Endodermal cell (in vitro differentiated cells): ENCODE measurements around the gene CDC42BPB. TPM values are rescaled to one million over a fixed set of nuclear protein-coding genes. Genes with fewer than 3 reads are reported as not detected.

Experiments used
- DNase-seq: peaks from one replicate; pipeline ENCODE4 v3.0.0-alpha.2; 2017
- H3K27ac ChIP-seq: 2 replicates; pipeline ENCODE4 v1.5.1; 2013; ENCODE audit warnings: mild to moderate bottlenecking, low read depth, low read length, moderate library complexity
- H3K27me3 ChIP-seq: 2 replicates; pipeline ENCODE4 v1.6.1; 2013; ENCODE audit warnings: mild to moderate bottlenecking, low read length, moderate library complexity; ENCODE audit not compliant: insufficient read depth, control insufficient read depth, poor library complexity, severe bottlenecking
- H3K36me3 ChIP-seq: 2 replicates; pipeline ENCODE4 v1.7.0; 2013; ENCODE audit warnings: mild to moderate bottlenecking, low read length, moderate library complexity; ENCODE audit not compliant: control insufficient read depth, insufficient read depth
- H3K4me1 ChIP-seq: one replicate; pipeline ENCODE4 v1.7.0; 2013; ENCODE audit warnings: low read length; ENCODE audit not compliant: control insufficient read depth, insufficient read depth
- H3K4me3 ChIP-seq: 2 replicates; pipeline ENCODE4 v1.5.1; 2013; ENCODE audit warnings: mild to moderate bottlenecking, low read length, moderate library complexity
- H3K9ac ChIP-seq: 2 replicates; pipeline ENCODE4 v1.6.1; 2013; ENCODE audit warnings: mild to moderate bottlenecking, low read length, moderate library complexity; ENCODE audit not compliant: poor library complexity, severe bottlenecking; ENCODE audit errors: extremely low read depth
- H3K9me3 ChIP-seq: 2 replicates; pipeline ENCODE4 v1.6.1; 2013; ENCODE audit warnings: mild to moderate bottlenecking, low read length, moderate library complexity; ENCODE audit not compliant: control insufficient read depth
- H3K27ac Mint-ChIP-seq: 2 replicates; pipeline ENCODE4 v1.8.0; 2020; ENCODE audit warnings: mixed read lengths
- H3K27me3 Mint-ChIP-seq: 2 replicates; pipeline ENCODE4 v1.8.0; 2021; ENCODE audit warnings: mild to moderate bottlenecking, mixed read lengths; ENCODE audit not compliant: insufficient read depth
- H3K36me3 Mint-ChIP-seq: 2 replicates; pipeline ENCODE4 v1.8.0; 2020; ENCODE audit warnings: low read depth, mixed read lengths
- H3K4me1 Mint-ChIP-seq: 2 replicates; pipeline ENCODE4 v1.8.0; 2020; ENCODE audit warnings: mixed read lengths
- H3K4me3 Mint-ChIP-seq: 2 replicates; pipeline ENCODE4 v1.8.0; 2020; ENCODE audit warnings: mild to moderate bottlenecking, moderate library complexity, mixed read lengths
- H3K9me3 Mint-ChIP-seq: 2 replicates; pipeline ENCODE4 v1.8.0; 2020; ENCODE audit warnings: mild to moderate bottlenecking, mixed read lengths
- WGBS, 2 experiments: methylation state at CpG; one replicate each; pipeline versions ENCODE4 v1.1.5 to v1.1.7; 2013; ENCODE audit warnings: missing lambda C conversion rate in 2 of 2, mixed read lengths in 1 of 2; ENCODE audit not compliant: insufficient coverage in 1 of 2, insufficient read length in 1 of 2; 5-methylcytosine and 5-hydroxymethylcytosine counted together
- total RNA-seq, 2 donors: library from RNA; stranded (reverse); fragmentation: NEBNext Ultra II Directional in 1 of 2; extraction: Animal tissue kit (Norgen Biotek cat#: 25700) in 1 of 2; gene quantifications; 2 replicates in 1 of 2; 3 replicates in 1 of 2; pipeline ENCODE4 v1.2.1, GENCODE V29; 2021
- TF ChIP-seq, protein P1 (sequence below): fragments of 200-600 bp; sonication (generic); conservative IDR thresholded peaks from 2 replicates; pipeline ENCODE4 v1.5.0; 2021; ENCODE audit warnings: antibody characterized with exemption, mild to moderate bottlenecking

CDC42BPB gene
- total RNA-seq, 2 donors from 2014 or later = 120 to 123 TPM

DNA sequence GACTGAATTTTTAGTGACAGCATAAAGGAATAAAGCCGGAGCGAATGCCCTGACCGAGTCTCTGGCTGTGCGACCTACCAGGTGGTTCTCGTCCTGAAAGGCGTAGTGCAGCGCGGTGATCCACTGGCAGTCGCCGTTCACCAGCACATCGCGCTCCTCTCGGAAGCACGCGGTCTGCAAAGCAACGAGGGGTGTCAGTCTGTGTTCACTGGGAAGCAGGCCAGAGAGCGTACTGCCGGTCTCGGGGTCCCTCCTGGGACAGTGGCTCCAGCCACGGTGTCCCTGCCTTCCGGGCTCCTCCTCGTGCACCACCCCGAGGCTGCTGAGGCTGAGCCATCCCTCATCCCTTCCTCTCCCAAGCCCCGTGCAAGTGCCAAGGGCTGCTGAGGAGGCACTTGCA is 53.5 kb downstream of the CDC42BPB start:
- Histone ChIP-seq H3K36me3 (peaks cover 65% of the 10 kb centered on the region), H3K9ac (no peak overlapping the region), H3K27ac (no peak overlapping the region), H3K4me3 (no peak overlapping the region), H3K4me1 (no peaks in the 10 kb centered on the region), H3K27me3 (no peaks in the 10 kb centered on the region), H3K9me3 (no peaks in the 10 kb centered on the region)
- no peak overlapping the region for H3K4me3 Mint-ChIP-seq
- H3K9me3 Mint-ChIP-seq = no peaks in the 10 kb centered on the region
- TF ChIP-seq, protein P1, sequence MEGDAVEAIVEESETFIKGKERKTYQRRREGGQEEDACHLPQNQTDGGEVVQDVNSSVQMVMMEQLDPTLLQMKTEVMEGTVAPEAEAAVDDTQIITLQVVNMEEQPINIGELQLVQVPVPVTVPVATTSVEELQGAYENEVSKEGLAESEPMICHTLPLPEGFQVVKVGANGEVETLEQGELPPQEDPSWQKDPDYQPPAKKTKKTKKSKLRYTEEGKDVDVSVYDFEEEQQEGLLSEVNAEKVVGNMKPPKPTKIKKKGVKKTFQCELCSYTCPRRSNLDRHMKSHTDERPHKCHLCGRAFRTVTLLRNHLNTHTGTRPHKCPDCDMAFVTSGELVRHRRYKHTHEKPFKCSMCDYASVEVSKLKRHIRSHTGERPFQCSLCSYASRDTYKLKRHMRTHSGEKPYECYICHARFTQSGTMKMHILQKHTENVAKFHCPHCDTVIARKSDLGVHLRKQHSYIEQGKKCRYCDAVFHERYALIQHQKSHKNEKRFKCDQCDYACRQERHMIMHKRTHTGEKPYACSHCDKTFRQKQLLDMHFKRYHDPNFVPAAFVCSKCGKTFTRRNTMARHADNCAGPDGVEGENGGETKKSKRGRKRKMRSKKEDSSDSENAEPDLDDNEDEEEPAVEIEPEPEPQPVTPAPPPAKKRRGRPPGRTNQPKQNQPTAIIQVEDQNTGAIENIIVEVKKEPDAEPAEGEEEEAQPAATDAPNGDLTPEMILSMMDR = no peak
- H3K27ac Mint-ChIP-seq = peak overlapping the region; percentile 5
- DNase-seq = no peak
- no peaks in the 10 kb centered on the region for H3K27me3 Mint-ChIP-seq
- WGBS, 2 experiments = 96 to 98% methylated on average over 22 to 24 of the region's 24 CpGs
- H3K36me3 Mint-ChIP-seq = peaks cover 50% of the 10 kb centered on the region
- no peaks in the 10 kb centered on the region for H3K4me1 Mint-ChIP-seq

DNA sequence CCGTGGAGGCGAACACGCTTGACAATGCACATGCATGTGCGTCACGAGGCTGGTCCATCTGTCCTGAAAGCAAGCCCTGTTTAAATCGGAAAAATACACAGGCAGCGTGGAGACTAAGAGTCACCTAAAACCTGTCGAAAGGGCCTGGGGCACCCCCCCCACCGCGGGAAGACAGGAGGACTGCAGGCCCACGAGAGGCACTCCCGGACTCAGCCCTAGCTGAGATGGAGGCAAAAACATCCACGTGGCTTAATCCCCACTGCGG is 54.1 kb downstream of the CDC42BPB start:
- Mint-ChIP-seq H3K36me3 (peaks cover 51% of the 10 kb centered on the region), H3K9me3 (no peaks in the 10 kb centered on the region), H3K4me3 (no peak overlapping the region), H3K27me3 (no peaks in the 10 kb centered on the region), H3K4me1 (no peaks in the 10 kb centered on the region), H3K27ac (peak overlapping the region; percentile 5)
- DNase-seq = no peak
- 92 to 97% methylated on average over 14 of the region's 14 CpGs for WGBS, 2 experiments
- no peak overlapping the region for H3K27ac ChIP-seq
- peaks cover 65% of the 10 kb centered on the region for H3K36me3 ChIP-seq
- TF ChIP-seq, protein P1 = no peak
- H3K9me3 ChIP-seq = no peaks in the 10 kb centered on the region
- H3K4me1 ChIP-seq = no peaks in the 10 kb centered on the region
- H3K27me3 ChIP-seq = no peaks in the 10 kb centered on the region
- H3K9ac ChIP-seq = no peak overlapping the region
- no peak overlapping the region for H3K4me3 ChIP-seq

DNA sequence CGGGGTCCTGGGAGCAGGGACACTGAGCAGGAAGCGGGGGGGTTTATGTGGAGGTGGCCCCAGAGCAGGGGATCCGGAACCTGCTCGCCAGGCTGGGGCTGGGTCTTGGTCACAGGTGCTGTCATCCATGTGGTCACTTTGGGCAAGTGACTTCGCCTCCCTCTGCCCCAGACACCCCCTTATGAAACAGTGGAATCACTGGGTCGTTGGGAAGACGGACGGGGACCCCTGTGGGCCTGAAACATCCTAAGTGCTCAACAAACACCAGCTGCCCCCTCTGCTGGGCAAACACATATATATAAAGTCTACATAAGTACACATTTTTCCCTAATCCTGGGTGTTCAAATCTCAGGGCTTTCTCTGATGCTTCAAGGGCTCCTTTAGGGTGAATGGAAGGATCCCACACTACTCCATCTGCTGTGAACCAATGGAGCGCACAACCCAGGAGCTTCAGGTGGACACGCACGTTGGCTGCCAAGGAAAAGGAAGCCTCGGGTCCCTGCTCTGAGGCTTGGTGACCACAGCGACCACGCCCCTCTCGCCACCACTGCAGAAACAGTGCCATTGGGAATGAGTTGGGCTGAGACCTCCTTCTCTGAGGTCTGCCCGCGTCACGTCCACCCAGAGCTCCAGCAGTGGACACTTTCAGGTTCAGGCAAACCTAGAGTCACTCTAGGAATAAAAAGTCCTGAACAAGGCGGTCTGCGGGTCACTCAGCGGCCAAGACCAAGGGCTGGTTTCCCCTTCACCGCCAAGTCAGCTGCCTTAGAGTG is 54.6 kb downstream of the CDC42BPB start:
- no peaks in the 10 kb centered on the region for H3K4me1 ChIP-seq
- H3K36me3 Mint-ChIP-seq = peaks cover 51% of the 10 kb centered on the region
- no peaks in the 10 kb centered on the region for H3K27me3 ChIP-seq
- no peaks in the 10 kb centered on the region for H3K27me3 Mint-ChIP-seq
- no peaks in the 10 kb centered on the region for H3K4me1 Mint-ChIP-seq
- no peaks in the 10 kb centered on the region for H3K9me3 Mint-ChIP-seq
- H3K36me3 ChIP-seq = peaks cover 66% of the 10 kb centered on the region
- H3K9me3 ChIP-seq = no peaks in the 10 kb centered on the region
- TF ChIP-seq, protein P1 = peak; percentile 34
- H3K27ac ChIP-seq = no peak overlapping the region
- no peak overlapping the region for H3K4me3 ChIP-seq
- no peak overlapping the region for H3K4me3 Mint-ChIP-seq
- 93 to 94% methylated on average over 20 to 22 of the region's 22 CpGs for WGBS, 2 experiments
- H3K27ac Mint-ChIP-seq = peak overlapping the region; percentile 5
- DNase-seq = no peak
- H3K9ac ChIP-seq = no peak overlapping the region
